ENCODE data around the gene ADD2. TPM values are rescaled to one million over a fixed set of nuclear protein-coding genes. Genes with fewer than 3 reads are reported as not detected.

ADD2 gene
- total RNA-seq, 2 experiments from 2014 or later, result 26.9 to 31.5 TPM

- Mint-ChIP-seq H3K4me1 (peaks cover 5% of the 10 kb centered on the region), H3K27me3 (no peaks in the 10 kb centered on the region), H3K27ac (no peak overlapping the region), H3K4me3 (no peak overlapping the region), H3K9me3 (ENCODE audit: low read depth) (no peaks in the 10 kb centered on the region), H3K36me3 (ENCODE audit: low read depth) (no peaks in the 10 kb centered on the region)
- intact Hi-C loops (cut with DNase I, micrococcal nuclease), result no loop called here
- DNase-seq (no peak), ATAC-seq (no peak)
- ChIA-PET CTCF (interaction anchor here (1.4 to 1.8 kb wide), 2 partner anchors 10 to 91 kb away, joined by 4 to 6 read pairs; no protein-coding TSS in a partner anchor), POLR2A (interaction anchor here (0.6 kb wide), 2 partner anchors 15 to 200 kb away, joined by 3 to 4 read pairs; no protein-coding TSS in a partner anchor)
These were observed 89.3 kb downstream of the ADD2 start for GRCh38 chr2:70678576-70679143.

- no peak for DNase-seq
- POLR2A ChIA-PET, result no interaction called here
- Mint-ChIP-seq H3K36me3 (ENCODE audit: low read depth) (no peaks in the 10 kb centered on the region), H3K27ac (no peak overlapping the region), H3K9me3 (ENCODE audit: low read depth) (no peaks in the 10 kb centered on the region), H3K27me3 (no peaks in the 10 kb centered on the region), H3K4me3 (no peak overlapping the region), H3K4me1 (no peaks in the 10 kb centered on the region)
- ATAC-seq, result no peak
- CTCF ChIA-PET, result interaction anchor here (0.6 kb wide), 1 partner anchor 163 kb away, joined by 3 read pairs; no protein-coding TSS in a partner anchor
- intact Hi-C loops (cut with DNase I, micrococcal nuclease), result no loop called here
These were observed 91.5 kb downstream of the ADD2 start for GRCh38 chr2:70676301-70677035.

- Mint-ChIP-seq H3K4me3 (no peak overlapping the region), H3K36me3 (ENCODE audit: low read depth) (no peaks in the 10 kb centered on the region), H3K27me3 (no peaks in the 10 kb centered on the region), H3K4me1 (no peaks in the 10 kb centered on the region), H3K9me3 (ENCODE audit: low read depth) (no peaks in the 10 kb centered on the region), H3K27ac (no peak overlapping the region)
- CTCF ChIA-PET, result no interaction called here
- POLR2A ChIA-PET, result no interaction called here
- DNase-seq (no peak), ATAC-seq (no peak)
- intact Hi-C loops (cut with DNase I, micrococcal nuclease), result no loop called here
These were observed 92.1 kb downstream of the ADD2 start for GRCh38 chr2:70675862-70676261.

GRCh38 chr2:70674636-70675430 lies 93.2 kb downstream of the ADD2 start:
- Mint-ChIP-seq H3K4me1 (no peaks in the 10 kb centered on the region), H3K27ac (no peak overlapping the region), H3K9me3 (ENCODE audit: low read depth) (no peaks in the 10 kb centered on the region), H3K4me3 (no peak overlapping the region), H3K36me3 (ENCODE audit: low read depth) (no peaks in the 10 kb centered on the region), H3K27me3 (no peaks in the 10 kb centered on the region)
- ATAC-seq, result no peak
- CTCF ChIA-PET, result interaction anchor here (0.5 to 2.2 kb wide), 6 partner anchors 14 to 706 kb away, joined by 3 to 7 read pairs (median 4); partner anchors contain the start of gene ADD2
- DNase-seq, result no peak
- intact Hi-C loops (cut with DNase I, micrococcal nuclease), result no loop called here
- POLR2A ChIA-PET, result no interaction called here

- no peaks in the 10 kb centered on the region for H3K9me3 Mint-ChIP-seq (ENCODE audit: low read depth)
- H3K36me3 Mint-ChIP-seq (ENCODE audit: low read depth), result no peaks in the 10 kb centered on the region
- ATAC-seq (no peak), DNase-seq (no peak)
- no peaks in the 10 kb centered on the region for H3K4me1 Mint-ChIP-seq
- CTCF ChIA-PET, result interaction anchor here (1.0 to 2.2 kb wide), 4 partner anchors 17 to 198 kb away, joined by 3 to 7 read pairs (median 4); partner anchors contain the start of gene ADD2
- intact Hi-C loops (cut with DNase I, micrococcal nuclease), result no loop called here
- H3K27me3 Mint-ChIP-seq, result no peaks in the 10 kb centered on the region
- POLR2A ChIA-PET, result no interaction called here
- H3K27ac Mint-ChIP-seq, result no peak overlapping the region
- H3K4me3 Mint-ChIP-seq, result no peak overlapping the region
These were observed 94.9 kb downstream of the ADD2 start for GRCh38 chr2:70673041-70673647.

GRCh38 chr2:70671092-70671675 lies 96.8 kb downstream of the ADD2 start:
- DNase-seq (no peak), ATAC-seq (no peak)
- no peak overlapping the region for H3K4me3 Mint-ChIP-seq
- no peaks in the 10 kb centered on the region for H3K36me3 Mint-ChIP-seq (ENCODE audit: low read depth)
- H3K4me1 Mint-ChIP-seq, result no peaks in the 10 kb centered on the region
- no peaks in the 10 kb centered on the region for H3K27me3 Mint-ChIP-seq
- H3K9me3 Mint-ChIP-seq (ENCODE audit: low read depth), result no peaks in the 10 kb centered on the region
- CTCF ChIA-PET, result interaction anchor here (0.5 to 2.1 kb wide), 2 partner anchors 16 to 360 kb away, joined by 3 to 7 read pairs; no protein-coding TSS in a partner anchor
- POLR2A ChIA-PET, result interaction anchor here (0.6 kb wide), 1 partner anchor 268 kb away, joined by 3 read pairs; no protein-coding TSS in a partner anchor
- intact Hi-C loops (cut with DNase I, micrococcal nuclease), result no loop called here
- H3K27ac Mint-ChIP-seq, result no peak overlapping the region

GRCh38 chr2:70670626-70671025 lies 97.4 kb downstream of the ADD2 start:
- no peaks in the 10 kb centered on the region for H3K9me3 Mint-ChIP-seq (ENCODE audit: low read depth)
- H3K27me3 Mint-ChIP-seq, result no peaks in the 10 kb centered on the region
- DNase-seq, result no peak
- ChIA-PET CTCF (interaction anchor here (0.5 to 2.1 kb wide), 4 partner anchors 17 to 359 kb away, joined by 3 to 7 read pairs (median 3); no protein-coding TSS in a partner anchor), POLR2A (interaction anchor here (0.6 kb wide), 1 partner anchor 268 kb away, joined by 3 read pairs; no protein-coding TSS in a partner anchor)
- intact Hi-C loops (cut with DNase I, micrococcal nuclease), result no loop called here
- H3K36me3 Mint-ChIP-seq (ENCODE audit: low read depth), result no peaks in the 10 kb centered on the region
- peaks cover under 1% of the 10 kb centered on the region for H3K4me1 Mint-ChIP-seq
- no peak overlapping the region for H3K4me3 Mint-ChIP-seq
- ATAC-seq, result no peak
- no peak overlapping the region for H3K27ac Mint-ChIP-seq

- H3K4me3 Mint-ChIP-seq, result no peak overlapping the region
These were observed 97.8 kb downstream of the ADD2 start for GRCh38 chr2:70670202-70670601.

GRCh38 chr2:70668911-70669310 lies 99.1 kb downstream of the ADD2 start:
- H3K9me3 Mint-ChIP-seq (ENCODE audit: low read depth), result peaks cover 4% of the 10 kb centered on the region
- ChIA-PET POLR2A (interaction anchor here (0.6 to 0.8 kb wide), 2 partner anchors 9 to 451 kb away, joined by 3 to 4 read pairs; no protein-coding TSS in a partner anchor), CTCF (interaction anchor here (0.8 to 1.3 kb wide), 2 partner anchors 121 to 365 kb away, joined by 3 read pairs; no protein-coding TSS in a partner anchor)
- intact Hi-C loops (cut with DNase I, micrococcal nuclease), result no loop called here
- peaks cover 16% of the 10 kb centered on the region for H3K4me1 Mint-ChIP-seq
- no peak for DNase-seq
- H3K27me3 Mint-ChIP-seq, result no peaks in the 10 kb centered on the region
- ATAC-seq, result no peak
- H3K27ac Mint-ChIP-seq, result no peak overlapping the region
- H3K4me3 Mint-ChIP-seq, result no peak overlapping the region
- H3K36me3 Mint-ChIP-seq (ENCODE audit: low read depth), result peaks cover 5% of the 10 kb centered on the region

More at GRCh38 chr2:70670202-70670601, 97.8 kb downstream of the ADD2 start:
- peaks cover 5% of the 10 kb centered on the region for H3K4me1 Mint-ChIP-seq
- no peaks in the 10 kb centered on the region for H3K9me3 Mint-ChIP-seq (ENCODE audit: low read depth)
- ATAC-seq (no peak), DNase-seq (no peak)
- ChIA-PET POLR2A (no interaction called here), CTCF (interaction anchor here (0.6 to 2.1 kb wide), 4 partner anchors 17 to 193 kb away, joined by 3 to 7 read pairs (median 3); no protein-coding TSS in a partner anchor)
- no peaks in the 10 kb centered on the region for H3K27me3 Mint-ChIP-seq
- no peaks in the 10 kb centered on the region for H3K36me3 Mint-ChIP-seq (ENCODE audit: low read depth)
- no peak overlapping the region for H3K27ac Mint-ChIP-seq
- intact Hi-C loops (cut with DNase I, micrococcal nuclease), result no loop called here

- no peak for ATAC-seq
- POLR2A ChIA-PET, result interaction anchor here (0.6 to 0.8 kb wide), 2 partner anchors 8 to 451 kb away, joined by 3 to 4 read pairs; no protein-coding TSS in a partner anchor
These were observed 99.6 kb downstream of the ADD2 start for GRCh38 chr2:70668432-70668831.

More at GRCh38 chr2:70668432-70668831, 99.6 kb downstream of the ADD2 start:
- no peak overlapping the region for H3K4me3 Mint-ChIP-seq
- H3K27me3 Mint-ChIP-seq, result no peaks in the 10 kb centered on the region
- intact Hi-C loops (cut with DNase I, micrococcal nuclease), result no loop called here
- no peak for DNase-seq
- CTCF ChIA-PET, result no interaction called here
- peaks cover 20% of the 10 kb centered on the region for H3K4me1 Mint-ChIP-seq
- H3K27ac Mint-ChIP-seq, result no peak overlapping the region
- peaks cover 4% of the 10 kb centered on the region for H3K9me3 Mint-ChIP-seq (ENCODE audit: low read depth)
- H3K36me3 Mint-ChIP-seq (ENCODE audit: low read depth), result peaks cover 5% of the 10 kb centered on the region

All from activated CD4-positive, alpha-beta T cell treated with anti-CD3 and anti-CD28 coated beads for 36 hours (primary cell).